ENCODE results near the gene ABCA12. TPM values are rescaled to one million over a fixed set of nuclear protein-coding genes. Genes with fewer than 3 reads are reported as not detected.
A peak's percentile ranks its signal among the peaks of the same experiment; 100 is the strongest.

ABCA12 gene
- total and polyA plus RNA-seq, 2 of the 8 experiments (the other 6 are each of a cell fraction or from before 2014, with no cell fraction given) = not detected

GRCh38 chr2:214995409-214995808 is 143.0 kb downstream of the ABCA12 start:
- no peak overlapping the region for H3K4me2 ChIP-seq (ENCODE audit: insufficient read depth in 1 of 2, low read depth in 2 of 2, low read length in 2 of 2)
- FAIRE-seq (no peak), DNase-seq (ENCODE audit: low read depth in 1 of 2, low spot score in 2 of 2) (no peak)
- H3K79me1 ChIP-seq (ENCODE audit: low read depth, low read length) = no peaks in the 10 kb centered on the region
- no peak overlapping the region for H3K18ac ChIP-seq (ENCODE audit: extremely low read depth, low read length)
- peak overlapping the region; percentile 84; the same call in 1 of the 2 replicates for H2AFZ ChIP-seq (ENCODE audit: low read length)
- H3K36me3 ChIP-seq (ENCODE audit: control insufficient read depth in 2 of 4, insufficient read depth in 4 of 4, low read length in 3 of 4) = no peaks in the 10 kb centered on the region
- ChIA-PET POLR2A (ENCODE audit: partially characterized antibody) (no interaction called here), CTCF (ENCODE audit: partially characterized antibody) (no interaction called here)
- no peak overlapping the region for H2AK5ac ChIP-seq (ENCODE audit: low read depth, low read length)
- H4K91ac ChIP-seq (replicated peaks; ENCODE audit: insufficient read length, low read length) = no peak overlapping the region
- no peak overlapping the region for H3K14ac ChIP-seq (ENCODE audit: insufficient read length)
- no peak overlapping the region for H3K4ac ChIP-seq (replicated peaks; ENCODE audit: insufficient read length, low read depth, low read length)
- no peak overlapping the region for H3K56ac ChIP-seq (replicated peaks; ENCODE audit: insufficient read length, low read depth, low read length)
- no peaks in the 10 kb centered on the region for H3K23me2 ChIP-seq (ENCODE audit: low read depth, low read length)
- H4K8ac ChIP-seq (ENCODE audit: extremely low read depth, insufficient read depth, low read length) = no peak overlapping the region
- H2BK5ac ChIP-seq (ENCODE audit: low read depth, low read length) = no peak overlapping the region
- H3K23ac ChIP-seq (ENCODE audit: insufficient read length) = no peak overlapping the region
- no peaks in the 10 kb centered on the region for H3K4me1 ChIP-seq (replicated peaks in 1 of 4; ENCODE audit: control insufficient read depth in 3 of 4, insufficient read depth in 4 of 4, low read length in 3 of 4)
- no peak overlapping the region for H4K5ac ChIP-seq (ENCODE audit: insufficient read length, low read depth, low read length)
- H3K9me3 ChIP-seq (ENCODE audit: insufficient read depth in 2 of 2, low read depth in 1 of 2, low read length in 1 of 2) = no peaks in the 10 kb centered on the region
- no peak overlapping the region for H3K27ac ChIP-seq (ENCODE audit: low read depth, low read length)
- no peak overlapping the region for H2BK15ac ChIP-seq (ENCODE audit: low read length)
- 86% methylated on average over 4 of the region's 4 CpGs; no CpG with 5 or more reads in 1 of the 2 experiments for WGBS, 2 experiments (ENCODE audit: extremely low coverage in 1 of 2, insufficient coverage in 1 of 2, insufficient read length in 1 of 2, insufficient replicate concordance in 2 of 2, low coverage in 1 of 2, low lambda C conversion rate in 2 of 2, missing lambda C conversion rate in 1 of 2)
- no peak overlapping the region for H3K4me3 ChIP-seq (ENCODE audit: extremely low read depth in 1 of 4, insufficient read depth in 2 of 4, low read depth in 3 of 4, low read length in 4 of 4)
- H3K27me3 ChIP-seq (replicated peaks in 1 of 4; ENCODE audit: control insufficient read depth in 3 of 4, extremely low read depth in 1 of 4, insufficient read depth in 3 of 4, low read length in 3 of 4) = no peaks in the 10 kb centered on the region
- no peaks in the 10 kb centered on the region for H3K79me2 ChIP-seq (ENCODE audit: control insufficient read depth in 1 of 2, insufficient read depth in 2 of 2, low read length in 2 of 2)
- no peak overlapping the region for H2BK120ac ChIP-seq (replicated peaks; ENCODE audit: low read depth, low read length)
- H3K9ac ChIP-seq (replicated peaks in 1 of 4; ENCODE audit: extremely low read depth in 1 of 4, low read depth in 3 of 4, low read length in 3 of 4) = no peak overlapping the region
- H2BK20ac ChIP-seq (ENCODE audit: low read length) = no peak overlapping the region
- H4K20me1 ChIP-seq (replicated peaks in 1 of 2; ENCODE audit: control insufficient read depth in 1 of 2, insufficient read depth in 2 of 2, low read length in 2 of 2) = no peaks in the 10 kb centered on the region
- no peak overlapping the region for H2BK12ac ChIP-seq (ENCODE audit: low read depth, low read length)
- no peak for TF ChIP-seq TAF1 (IDR thresholded peaks at IDR 0.05; ENCODE audit: low read depth, low read length)
